ENCODE results near the gene LILRB5. TPM values are rescaled to one million over a fixed set of nuclear protein-coding genes. Genes with fewer than 3 reads are reported as not detected.

Gene LILRB5
- total RNA-seq (1 to 10 TPM; 1.9 to 4.4 TPM), polyA plus RNA-seq (ENCODE audit: insufficient read depth, low read depth, low replicate concordance) (8.7 TPM)
- long read RNA-seq, donor 1: 0 reads
- long read RNA-seq, donor 2: 0 reads

- no peaks in the 10 kb centered on the region for H3K27me3 ChIP-seq
- intact Hi-C loops (cut with DNase I; ENCODE audit: low total_unique reads): no loop called here
Observed at GRCh38 chr19:54257116-54257480, at the start of gene LILRB5. Gene LILRB5, minus strand, starts transcription at chr19:54257273. Its CDS starts 80 bp downstream, at chr19:54257193.

DNA sequence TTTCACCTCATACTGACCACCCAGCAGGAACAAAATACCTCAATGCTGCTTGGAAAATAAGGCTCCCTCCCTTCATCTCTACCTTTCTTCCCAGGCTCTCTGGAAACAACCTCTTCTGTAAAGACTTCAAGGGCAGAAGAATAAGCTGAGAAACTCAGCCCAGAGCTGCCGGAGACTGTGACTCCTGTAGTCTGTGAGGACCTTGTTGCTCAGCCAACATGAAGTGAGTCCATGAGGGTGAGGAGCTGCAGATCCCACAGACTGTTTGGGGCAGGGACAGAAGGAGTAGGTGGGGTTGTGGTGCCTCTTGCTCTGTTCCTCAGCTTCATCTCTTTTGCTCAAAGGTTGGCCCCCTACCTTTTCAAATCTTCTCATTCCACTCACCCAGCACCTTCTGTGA is 48.1 kb upstream of the LILRB5 start:
- H3K9me3 ChIP-seq: no peaks in the 10 kb centered on the region
- intact Hi-C loops (cut with DNase I; ENCODE audit: low total_unique reads): no loop called here
- 77 to 80% methylated on average over 1 of the region's 1 CpG for WGBS, 2 donors
- H3K4me3 ChIP-seq: no peak overlapping the region
- H3K36me3 ChIP-seq (ENCODE audit: low read depth, missing control alignments): no peaks in the 10 kb centered on the region
- no peaks in the 10 kb centered on the region for H3K27me3 ChIP-seq
- H3K27ac ChIP-seq: no peak overlapping the region
- no peaks in the 10 kb centered on the region for H3K4me1 ChIP-seq
- TF ChIP-seq CTCF (IDR thresholded peaks at IDR 0.05) (no peak), POLR2A (IDR thresholded peaks at IDR 0.05) (no peak)
- no peak for DNase-seq

More at GRCh38 chr19:54257116-54257480, at the start of gene LILRB5:
- H3K4me1 ChIP-seq: peaks cover 4% of the 10 kb centered on the region
- H3K27ac ChIP-seq: no peak within 1 kb of the TSS
- no peak within 1 kb of the TSS for H3K4me3 ChIP-seq
- H3K9me3 ChIP-seq: no peaks in the 10 kb centered on the region
- no peak for DNase-seq
- TF ChIP-seq CTCF (IDR thresholded peaks at IDR 0.05) (no peak), POLR2A (IDR thresholded peaks at IDR 0.05) (no peak)
- WGBS, 2 donors: 44 to 58% methylated on average over 3 to 9 of the region's 9 CpGs
- H3K36me3 ChIP-seq (ENCODE audit: low read depth, missing control alignments): no peaks in the 10 kb centered on the region

GRCh38 chr19:54302257-54302656 is 45.2 kb upstream of the LILRB5 start:
- Histone ChIP-seq H3K9me3 (no peaks in the 10 kb centered on the region), H3K36me3 (ENCODE audit: low read depth, missing control alignments) (no peaks in the 10 kb centered on the region), H3K4me1 (no peaks in the 10 kb centered on the region), H3K27ac (no peak overlapping the region), H3K4me3 (no peak overlapping the region), H3K27me3 (no peaks in the 10 kb centered on the region)
- intact Hi-C loops (cut with DNase I; ENCODE audit: low total_unique reads): no loop called here
- no peak for TF ChIP-seq CTCF (IDR thresholded peaks at IDR 0.05)
- TF ChIP-seq POLR2A (IDR thresholded peaks at IDR 0.05): no peak
- 69 to 77% methylated on average over 4 of the region's 4 CpGs for WGBS, 2 donors
- no peak for DNase-seq

GRCh38 chr19:54299515-54299914 is 42.4 kb upstream of the LILRB5 start:
- WGBS, 2 donors: 78 to 92% methylated on average over 5 of the region's 5 CpGs
- no peak overlapping the region for H3K4me3 ChIP-seq
- H3K4me1 ChIP-seq: no peaks in the 10 kb centered on the region
- no peaks in the 10 kb centered on the region for H3K9me3 ChIP-seq
- H3K36me3 ChIP-seq (ENCODE audit: low read depth, missing control alignments): no peaks in the 10 kb centered on the region
- no peak for DNase-seq
- intact Hi-C loops (cut with DNase I; ENCODE audit: low total_unique reads): no loop called here
- no peak for TF ChIP-seq CTCF (IDR thresholded peaks at IDR 0.05)
- TF ChIP-seq POLR2A (IDR thresholded peaks at IDR 0.05): no peak
- H3K27me3 ChIP-seq: no peaks in the 10 kb centered on the region
- no peak overlapping the region for H3K27ac ChIP-seq

DNA sequence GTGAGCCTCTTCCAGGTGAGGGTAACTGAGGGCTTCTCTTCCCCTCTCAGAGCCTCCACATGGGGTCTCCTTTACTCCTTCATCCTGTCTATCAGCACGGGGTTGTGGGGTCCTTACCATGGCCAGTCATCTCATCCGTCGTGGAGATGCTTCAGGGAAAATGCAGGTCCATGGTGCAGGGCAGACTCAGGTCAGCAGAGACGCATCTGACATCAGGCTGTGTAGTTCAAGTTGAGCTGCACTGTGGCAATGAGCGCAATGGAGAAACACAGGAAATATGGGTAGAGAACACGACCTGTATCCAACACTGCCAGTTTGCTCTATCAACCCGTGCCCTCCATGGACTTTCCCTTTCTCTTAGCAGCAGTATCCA is 42.0 kb upstream of the LILRB5 start:
- H3K4me1 ChIP-seq: no peaks in the 10 kb centered on the region
- H3K27me3 ChIP-seq: no peaks in the 10 kb centered on the region
- no peaks in the 10 kb centered on the region for H3K36me3 ChIP-seq (ENCODE audit: low read depth, missing control alignments)
- no peak for DNase-seq
- no peak for TF ChIP-seq POLR2A (IDR thresholded peaks at IDR 0.05)
- no peak for TF ChIP-seq CTCF (IDR thresholded peaks at IDR 0.05)
- no peaks in the 10 kb centered on the region for H3K9me3 ChIP-seq
- no peak overlapping the region for H3K4me3 ChIP-seq
- H3K27ac ChIP-seq: no peak overlapping the region
- WGBS, 2 donors: 65 to 72% methylated on average over 5 to 7 of the region's 7 CpGs
- intact Hi-C loops (cut with DNase I; ENCODE audit: low total_unique reads): no loop called here
